ENCODE results near the gene BTBD7.

BTBD7 gene

DNA sequence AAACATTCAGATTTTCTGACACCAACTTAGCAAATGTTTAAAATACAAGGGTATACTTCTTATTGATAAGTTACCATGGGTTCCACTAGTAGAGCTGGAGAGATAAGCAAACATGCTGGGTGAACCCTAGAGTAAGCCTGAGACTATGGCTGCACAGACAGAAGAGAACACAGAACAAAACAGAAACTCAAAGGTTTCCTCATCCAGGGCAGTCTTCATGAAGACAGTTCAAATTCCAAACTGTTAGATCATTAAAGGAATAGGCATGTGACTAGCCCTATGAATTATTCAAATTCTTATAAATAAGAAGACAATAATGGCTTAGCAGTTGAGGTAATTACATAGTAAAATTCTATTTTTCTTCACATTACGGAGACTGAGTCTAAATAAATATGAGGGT lies 28.1 kb downstream of the BTBD7 start:
- Histone ChIP-seq H3K4me1 (ENCODE audit: control insufficient read depth, insufficient read depth, low read length, poor library complexity, severe bottlenecking) (no peaks in the 10 kb centered on the region), H3K9me3 (ENCODE audit: control insufficient read depth, low read length) (no peaks in the 10 kb centered on the region), H3K36me3 (ENCODE audit: control insufficient read depth, insufficient read depth, low read length) (no peaks in the 10 kb centered on the region), H3K27me3 (replicated peaks; ENCODE audit: control insufficient read depth, insufficient read depth, low read length, poor library complexity, severe bottlenecking) (no peaks in the 10 kb centered on the region), H3K27ac (ENCODE audit: insufficient read depth, low read length, poor library complexity, severe bottlenecking) (no peak overlapping the region), H3K4me3 (ENCODE audit: insufficient read depth, low read depth, low read length, poor library complexity, severe bottlenecking) (no peak overlapping the region)
- no peak for DNase-seq

DNA sequence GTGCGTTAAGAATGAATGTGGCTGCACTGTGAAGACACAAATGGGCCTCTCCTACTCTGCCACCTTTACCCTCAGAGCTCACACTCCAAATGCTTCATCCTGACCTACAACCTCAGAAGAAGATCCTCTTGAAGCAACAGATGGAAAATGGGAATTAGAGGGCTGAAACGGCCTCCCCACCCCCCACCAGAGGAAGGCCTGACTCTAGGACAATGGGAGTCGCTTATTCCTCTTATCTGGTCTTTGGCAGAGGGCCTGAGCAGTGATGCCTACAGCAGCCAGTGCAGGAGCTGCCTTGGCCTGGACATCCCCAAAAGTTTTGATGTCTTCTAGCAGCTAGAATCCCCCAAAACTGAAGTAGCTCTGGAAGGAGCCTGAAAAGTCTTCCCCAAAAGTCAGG lies 29.2 kb downstream of the BTBD7 start:
- H3K27me3 ChIP-seq (replicated peaks; ENCODE audit: control insufficient read depth, insufficient read depth, low read length, poor library complexity, severe bottlenecking): no peaks in the 10 kb centered on the region
- no peak overlapping the region for H3K27ac ChIP-seq (ENCODE audit: insufficient read depth, low read length, poor library complexity, severe bottlenecking)
- H3K4me3 ChIP-seq (ENCODE audit: insufficient read depth, low read depth, low read length, poor library complexity, severe bottlenecking): no peak overlapping the region
- no peaks in the 10 kb centered on the region for H3K9me3 ChIP-seq (ENCODE audit: control insufficient read depth, low read length)
- H3K36me3 ChIP-seq (ENCODE audit: control insufficient read depth, insufficient read depth, low read length): no peaks in the 10 kb centered on the region
- DNase-seq: no peak
- no peaks in the 10 kb centered on the region for H3K4me1 ChIP-seq (ENCODE audit: control insufficient read depth, insufficient read depth, low read length, poor library complexity, severe bottlenecking)

- H3K4me1 ChIP-seq (ENCODE audit: control insufficient read depth, insufficient read depth, low read length, poor library complexity, severe bottlenecking): no peaks in the 10 kb centered on the region
- DNase-seq: no peak
- no peak overlapping the region for H3K27ac ChIP-seq (ENCODE audit: insufficient read depth, low read length, poor library complexity, severe bottlenecking)
- no peaks in the 10 kb centered on the region for H3K36me3 ChIP-seq (ENCODE audit: control insufficient read depth, insufficient read depth, low read length)
- H3K4me3 ChIP-seq (ENCODE audit: insufficient read depth, low read depth, low read length, poor library complexity, severe bottlenecking): no peak overlapping the region
- H3K9me3 ChIP-seq (ENCODE audit: control insufficient read depth, low read length): no peaks in the 10 kb centered on the region
- no peaks in the 10 kb centered on the region for H3K27me3 ChIP-seq (replicated peaks; ENCODE audit: control insufficient read depth, insufficient read depth, low read length, poor library complexity, severe bottlenecking)
These were observed 29.9 kb downstream of the BTBD7 start for GRCh38 chr14:93302688-93303581.

DNA sequence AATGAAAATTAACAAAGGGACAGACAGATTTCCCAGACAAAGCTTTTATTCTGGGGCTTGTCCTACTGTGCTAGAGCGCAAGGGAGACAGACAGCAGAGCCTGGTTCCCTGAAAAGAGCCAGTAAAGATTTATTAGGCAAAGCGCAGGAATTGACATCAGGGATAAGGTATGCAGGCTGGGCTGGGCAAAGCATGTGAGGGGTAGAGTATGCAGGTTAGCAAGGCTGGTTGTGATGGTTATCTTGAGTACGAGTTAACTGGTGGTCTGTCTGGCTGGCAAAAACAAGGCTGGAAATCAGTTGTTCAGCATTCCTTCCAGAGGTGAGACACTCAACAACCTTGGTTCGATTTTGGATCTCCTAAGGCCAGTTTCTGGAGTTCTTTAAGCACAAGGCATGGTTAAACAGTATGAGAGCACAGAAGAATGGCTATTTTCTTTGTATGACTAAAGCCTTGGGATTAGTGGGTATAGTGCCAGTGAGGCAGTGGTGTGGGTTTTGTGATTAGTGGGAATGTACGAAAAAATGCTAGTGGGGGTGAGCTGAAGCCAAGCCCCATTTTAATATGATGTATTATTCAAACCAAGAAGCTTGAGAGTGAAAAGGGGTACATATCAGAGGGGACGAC lies 30.9 kb downstream of the BTBD7 start:
- H3K27ac ChIP-seq (ENCODE audit: insufficient read depth, low read length, poor library complexity, severe bottlenecking): no peak overlapping the region
- H3K36me3 ChIP-seq (ENCODE audit: control insufficient read depth, insufficient read depth, low read length): no peaks in the 10 kb centered on the region
- no peaks in the 10 kb centered on the region for H3K9me3 ChIP-seq (ENCODE audit: control insufficient read depth, low read length)
- no peaks in the 10 kb centered on the region for H3K27me3 ChIP-seq (replicated peaks; ENCODE audit: control insufficient read depth, insufficient read depth, low read length, poor library complexity, severe bottlenecking)
- DNase-seq: no peak
- no peak overlapping the region for H3K4me3 ChIP-seq (ENCODE audit: insufficient read depth, low read depth, low read length, poor library complexity, severe bottlenecking)
- H3K4me1 ChIP-seq (ENCODE audit: control insufficient read depth, insufficient read depth, low read length, poor library complexity, severe bottlenecking): no peaks in the 10 kb centered on the region

- DNase-seq: no peak
These were observed 33.0 kb downstream of the BTBD7 start for GRCh38 chr14:93299866-93300265.

GRCh38 chr14:93299416-93299815 lies 33.4 kb downstream of the BTBD7 start:
- Histone ChIP-seq H3K27ac (ENCODE audit: insufficient read depth, low read length, poor library complexity, severe bottlenecking) (no peak overlapping the region), H3K4me1 (ENCODE audit: control insufficient read depth, insufficient read depth, low read length, poor library complexity, severe bottlenecking) (no peaks in the 10 kb centered on the region), H3K9me3 (ENCODE audit: control insufficient read depth, low read length) (no peaks in the 10 kb centered on the region), H3K27me3 (replicated peaks; ENCODE audit: control insufficient read depth, insufficient read depth, low read length, poor library complexity, severe bottlenecking) (no peaks in the 10 kb centered on the region), H3K4me3 (ENCODE audit: insufficient read depth, low read depth, low read length, poor library complexity, severe bottlenecking) (no peak overlapping the region), H3K36me3 (ENCODE audit: control insufficient read depth, insufficient read depth, low read length) (no peaks in the 10 kb centered on the region)
- DNase-seq: no peak

More at GRCh38 chr14:93299866-93300265, 33.0 kb downstream of the BTBD7 start:
- Histone ChIP-seq H3K4me1 (ENCODE audit: control insufficient read depth, insufficient read depth, low read length, poor library complexity, severe bottlenecking) (no peaks in the 10 kb centered on the region), H3K27me3 (replicated peaks; ENCODE audit: control insufficient read depth, insufficient read depth, low read length, poor library complexity, severe bottlenecking) (no peaks in the 10 kb centered on the region), H3K4me3 (ENCODE audit: insufficient read depth, low read depth, low read length, poor library complexity, severe bottlenecking) (no peak overlapping the region), H3K27ac (ENCODE audit: insufficient read depth, low read length, poor library complexity, severe bottlenecking) (no peak overlapping the region), H3K36me3 (ENCODE audit: control insufficient read depth, insufficient read depth, low read length) (no peaks in the 10 kb centered on the region), H3K9me3 (ENCODE audit: control insufficient read depth, low read length) (no peaks in the 10 kb centered on the region)

DNA sequence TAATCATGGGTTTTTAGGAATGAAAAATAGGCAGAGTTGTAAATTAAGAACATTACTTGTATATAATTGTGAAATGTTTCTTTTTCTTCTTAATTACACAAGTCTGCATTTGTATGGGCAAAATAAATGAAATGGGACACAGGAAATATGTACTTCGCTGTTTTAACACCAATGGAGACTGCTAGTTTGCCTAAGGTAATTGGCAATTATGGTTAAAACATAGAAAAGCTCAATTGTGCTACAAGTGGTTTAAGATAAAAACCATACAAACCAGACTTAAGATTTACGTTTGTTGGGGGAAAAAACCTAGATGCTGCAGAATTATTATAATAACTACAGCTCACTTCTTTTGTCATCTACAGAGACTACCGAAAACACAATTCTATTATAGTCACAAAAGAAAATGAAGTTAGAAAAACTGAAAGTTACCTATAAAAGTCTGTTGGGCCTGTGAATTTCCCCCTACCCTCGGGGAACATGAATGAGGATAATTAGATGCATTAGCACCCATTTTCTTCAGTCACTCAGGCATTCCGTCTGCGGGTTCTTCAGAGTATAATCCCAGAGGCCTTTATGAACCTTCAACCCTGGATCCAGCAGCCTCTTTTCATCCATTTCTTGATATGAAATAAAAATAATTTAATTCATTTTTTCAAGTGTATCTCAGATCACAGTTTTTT lies 37.2 kb downstream of the BTBD7 start:
- Histone ChIP-seq H3K36me3 (ENCODE audit: control insufficient read depth, insufficient read depth, low read length) (no peaks in the 10 kb centered on the region), H3K9me3 (ENCODE audit: control insufficient read depth, low read length) (no peaks in the 10 kb centered on the region), H3K4me1 (ENCODE audit: control insufficient read depth, insufficient read depth, low read length, poor library complexity, severe bottlenecking) (no peaks in the 10 kb centered on the region), H3K4me3 (ENCODE audit: insufficient read depth, low read depth, low read length, poor library complexity, severe bottlenecking) (no peak overlapping the region), H3K27ac (ENCODE audit: insufficient read depth, low read length, poor library complexity, severe bottlenecking) (no peak overlapping the region), H3K27me3 (replicated peaks; ENCODE audit: control insufficient read depth, insufficient read depth, low read length, poor library complexity, severe bottlenecking) (no peaks in the 10 kb centered on the region)
- no peak for DNase-seq

- H3K9me3 ChIP-seq (ENCODE audit: control insufficient read depth, low read length): no peaks in the 10 kb centered on the region
- no peak for DNase-seq
- H3K4me1 ChIP-seq (ENCODE audit: control insufficient read depth, insufficient read depth, low read length, poor library complexity, severe bottlenecking): no peaks in the 10 kb centered on the region
- no peak overlapping the region for H3K4me3 ChIP-seq (ENCODE audit: insufficient read depth, low read depth, low read length, poor library complexity, severe bottlenecking)
- H3K36me3 ChIP-seq (ENCODE audit: control insufficient read depth, insufficient read depth, low read length): no peaks in the 10 kb centered on the region
- no peaks in the 10 kb centered on the region for H3K27me3 ChIP-seq (replicated peaks; ENCODE audit: control insufficient read depth, insufficient read depth, low read length, poor library complexity, severe bottlenecking)
- no peak overlapping the region for H3K27ac ChIP-seq (ENCODE audit: insufficient read depth, low read length, poor library complexity, severe bottlenecking)
These were observed 46.5 kb downstream of the BTBD7 start for GRCh38 chr14:93286212-93286890.

GRCh38 chr14:93285044-93285443 lies 47.8 kb downstream of the BTBD7 start:
- H3K4me3 ChIP-seq (ENCODE audit: insufficient read depth, low read depth, low read length, poor library complexity, severe bottlenecking): no peak overlapping the region
- no peaks in the 10 kb centered on the region for H3K27me3 ChIP-seq (replicated peaks; ENCODE audit: control insufficient read depth, insufficient read depth, low read length, poor library complexity, severe bottlenecking)
- no peak for DNase-seq

More at GRCh38 chr14:93285044-93285443, 47.8 kb downstream of the BTBD7 start:
- Histone ChIP-seq H3K9me3 (ENCODE audit: control insufficient read depth, low read length) (no peaks in the 10 kb centered on the region), H3K27ac (ENCODE audit: insufficient read depth, low read length, poor library complexity, severe bottlenecking) (no peak overlapping the region), H3K4me1 (ENCODE audit: control insufficient read depth, insufficient read depth, low read length, poor library complexity, severe bottlenecking) (no peaks in the 10 kb centered on the region), H3K36me3 (ENCODE audit: control insufficient read depth, insufficient read depth, low read length) (no peaks in the 10 kb centered on the region)

Data from effector memory CD4-positive, alpha-beta T cell (primary cell).